ENCODE results near the gene EXT2. TPM values are rescaled to one million over a fixed set of nuclear protein-coding genes. Genes with fewer than 3 reads are reported as not detected.

EXT2 gene
- total and polyA plus RNA-seq, 4 donors = 54.8 to 96.2 (median 74.3) TPM

- no peaks in the 10 kb centered on the region for H3K36me3 ChIP-seq (ENCODE audit: control insufficient read depth, insufficient read depth, low read length)
- no peaks in the 10 kb centered on the region for H3K27me3 ChIP-seq (ENCODE audit: control insufficient read depth, insufficient read depth, low read length)
- H3K9me3 ChIP-seq (ENCODE audit: control insufficient read depth, insufficient read depth, low read length) = peaks cover 3% of the 10 kb centered on the region
- H3K27ac ChIP-seq (ENCODE audit: low read depth, low read length) = no peak overlapping the region
- H3K4me1 ChIP-seq (ENCODE audit: control insufficient read depth, insufficient read depth, low read length) = no peaks in the 10 kb centered on the region
- no CpG with 5 or more reads among the region's 2 CpGs for WGBS (ENCODE audit: insufficient coverage)
- no peak for DNase-seq (ENCODE audit: low read depth in 4 of 6, low spot score in 6 of 6)
- H3K4me3 ChIP-seq (ENCODE audit: low read depth, low read length) = no peak overlapping the region
Observed at GRCh38 chr11:44252999-44253602, 157.6 kb downstream of the EXT2 start.

- H3K9me3 ChIP-seq (ENCODE audit: control insufficient read depth, insufficient read depth, low read length) = peaks cover 3% of the 10 kb centered on the region
- H3K27me3 ChIP-seq (ENCODE audit: control insufficient read depth, insufficient read depth, low read length) = no peaks in the 10 kb centered on the region
- DNase-seq (ENCODE audit: low read depth in 4 of 6, low spot score in 6 of 6) = no peak
- 93% methylated on average over 5 of the region's 6 CpGs for WGBS (ENCODE audit: insufficient coverage)
- H3K27ac ChIP-seq (ENCODE audit: low read depth, low read length) = no peak overlapping the region
- H3K36me3 ChIP-seq (ENCODE audit: control insufficient read depth, insufficient read depth, low read length) = no peaks in the 10 kb centered on the region
- H3K4me1 ChIP-seq (ENCODE audit: control insufficient read depth, insufficient read depth, low read length) = no peaks in the 10 kb centered on the region
- no peak overlapping the region for H3K4me3 ChIP-seq (ENCODE audit: low read depth, low read length)
Observed at GRCh38 chr11:44255406-44256071, 160.1 kb downstream of the EXT2 start.

- 92% methylated on average over 4 of the region's 4 CpGs for WGBS (ENCODE audit: insufficient coverage)
- Histone ChIP-seq H3K9me3 (ENCODE audit: control insufficient read depth, insufficient read depth, low read length) (peaks cover 3% of the 10 kb centered on the region), H3K27ac (ENCODE audit: low read depth, low read length) (no peak overlapping the region), H3K4me1 (ENCODE audit: control insufficient read depth, insufficient read depth, low read length) (no peaks in the 10 kb centered on the region), H3K36me3 (ENCODE audit: control insufficient read depth, insufficient read depth, low read length) (no peaks in the 10 kb centered on the region), H3K27me3 (ENCODE audit: control insufficient read depth, insufficient read depth, low read length) (no peaks in the 10 kb centered on the region), H3K4me3 (ENCODE audit: low read depth, low read length) (no peak overlapping the region)
- DNase-seq (ENCODE audit: low read depth in 4 of 6, low spot score in 6 of 6) = no peak
Observed at GRCh38 chr11:44256673-44257291, 161.3 kb downstream of the EXT2 start.

DNA sequence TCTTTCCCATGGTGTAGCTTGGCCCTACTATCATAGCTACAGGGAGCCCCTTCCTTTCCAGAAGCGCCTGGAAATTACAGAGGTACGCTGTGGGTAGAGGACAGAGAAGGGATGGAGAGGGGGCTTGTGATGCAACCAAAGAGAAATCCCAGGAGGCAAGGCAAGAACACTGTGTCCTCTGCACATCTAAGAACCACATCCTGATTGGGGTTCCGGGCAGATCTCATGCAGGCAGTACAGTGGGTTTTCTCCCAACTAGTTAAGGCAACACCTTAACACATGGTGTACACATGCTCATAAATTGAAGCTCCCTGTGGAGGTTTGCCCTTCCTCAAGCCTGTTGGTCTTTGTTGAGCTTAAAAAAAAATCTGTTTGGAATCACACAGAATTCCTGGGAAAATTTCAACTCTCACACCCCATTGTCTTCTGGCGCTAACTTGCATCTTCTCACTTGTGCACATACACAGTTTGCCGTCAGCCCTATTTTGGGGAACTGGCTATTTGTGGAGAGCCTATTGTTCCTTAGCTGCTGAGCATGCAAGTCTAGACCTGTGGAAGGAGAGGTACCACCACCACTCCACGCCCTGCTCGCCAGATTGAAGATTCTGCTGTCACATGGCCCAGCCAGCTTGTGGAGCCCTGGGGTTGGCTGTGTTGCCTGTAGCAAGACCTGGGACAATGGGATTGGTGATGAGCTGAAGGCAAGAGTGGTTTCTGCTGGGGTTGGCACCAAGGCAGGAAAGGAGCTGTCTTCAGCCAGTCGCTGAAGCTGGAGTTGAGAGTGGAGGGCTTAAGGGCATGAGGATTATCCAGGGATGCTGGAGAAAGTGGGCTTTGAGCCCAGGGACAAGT lies 162.1 kb downstream of the EXT2 start:
- Histone ChIP-seq H3K27me3 (ENCODE audit: control insufficient read depth, insufficient read depth, low read length) (no peaks in the 10 kb centered on the region), H3K4me3 (ENCODE audit: low read depth, low read length) (no peak overlapping the region), H3K27ac (ENCODE audit: low read depth, low read length) (no peak overlapping the region), H3K36me3 (ENCODE audit: control insufficient read depth, insufficient read depth, low read length) (no peaks in the 10 kb centered on the region), H3K4me1 (ENCODE audit: control insufficient read depth, insufficient read depth, low read length) (no peaks in the 10 kb centered on the region), H3K9me3 (ENCODE audit: control insufficient read depth, insufficient read depth, low read length) (no peaks in the 10 kb centered on the region)
- WGBS (ENCODE audit: insufficient coverage) = 86% methylated on average over 3 of the region's 8 CpGs
- no peak for DNase-seq (ENCODE audit: low read depth in 4 of 6, low spot score in 6 of 6)

DNA sequence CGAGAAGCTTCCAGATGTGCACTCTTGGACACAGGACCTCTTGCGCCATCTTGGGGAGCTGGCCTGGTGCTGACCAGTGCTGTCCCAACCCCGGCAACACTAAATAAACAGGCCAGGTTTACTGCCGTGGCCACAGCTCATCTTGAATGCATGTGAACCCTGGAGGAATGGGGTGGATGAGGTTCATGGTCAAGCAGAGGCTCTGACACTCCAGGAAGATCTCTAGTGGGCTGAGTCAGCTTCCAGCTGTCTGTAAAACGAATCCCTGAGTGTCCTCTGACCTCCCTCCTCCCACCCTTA lies 162.7 kb downstream of the EXT2 start:
- Histone ChIP-seq H3K9me3 (ENCODE audit: control insufficient read depth, insufficient read depth, low read length) (no peaks in the 10 kb centered on the region), H3K4me3 (ENCODE audit: low read depth, low read length) (no peak overlapping the region), H3K4me1 (ENCODE audit: control insufficient read depth, insufficient read depth, low read length) (no peaks in the 10 kb centered on the region), H3K27me3 (ENCODE audit: control insufficient read depth, insufficient read depth, low read length) (no peaks in the 10 kb centered on the region), H3K27ac (ENCODE audit: low read depth, low read length) (no peak overlapping the region), H3K36me3 (ENCODE audit: control insufficient read depth, insufficient read depth, low read length) (no peaks in the 10 kb centered on the region)
- DNase-seq (ENCODE audit: low read depth in 4 of 6, low spot score in 6 of 6) = no peak
- WGBS (ENCODE audit: insufficient coverage) = 86% methylated on average over 5 of the region's 5 CpGs

DNA sequence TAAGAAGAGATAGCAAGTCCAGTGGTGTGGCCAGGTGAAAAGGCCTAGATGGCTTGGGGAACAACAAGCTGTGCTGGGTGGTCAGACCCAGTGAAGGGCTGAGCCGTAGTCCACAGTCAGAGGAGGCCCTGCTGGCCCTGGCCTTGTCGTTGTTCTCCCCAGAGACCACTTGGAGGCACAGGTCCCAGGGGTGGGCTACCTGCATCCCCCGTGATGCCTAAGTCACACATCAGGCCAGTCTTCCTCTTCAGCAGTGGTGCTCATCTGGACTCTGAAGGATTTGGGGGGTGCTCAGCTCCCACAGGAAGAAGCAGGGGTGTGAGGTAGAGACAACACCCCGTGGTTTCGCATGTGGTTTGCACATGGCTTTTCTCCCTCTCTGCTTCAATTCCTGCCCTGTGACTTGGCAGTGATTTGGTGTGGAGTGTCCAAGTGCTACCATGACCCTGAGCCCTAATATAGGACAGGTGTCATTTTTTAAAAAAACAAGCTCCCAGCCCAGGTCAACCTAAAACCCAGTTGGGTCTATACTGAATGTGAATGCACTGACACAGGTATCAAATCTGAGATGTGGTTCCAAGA lies 163.5 kb downstream of the EXT2 start:
- Histone ChIP-seq H3K27me3 (ENCODE audit: control insufficient read depth, insufficient read depth, low read length) (no peaks in the 10 kb centered on the region), H3K36me3 (ENCODE audit: control insufficient read depth, insufficient read depth, low read length) (no peaks in the 10 kb centered on the region), H3K9me3 (ENCODE audit: control insufficient read depth, insufficient read depth, low read length) (no peaks in the 10 kb centered on the region), H3K27ac (ENCODE audit: low read depth, low read length) (no peak overlapping the region), H3K4me1 (ENCODE audit: control insufficient read depth, insufficient read depth, low read length) (no peaks in the 10 kb centered on the region), H3K4me3 (ENCODE audit: low read depth, low read length) (no peak overlapping the region)
- WGBS (ENCODE audit: insufficient coverage) = 82% methylated on average over 3 of the region's 5 CpGs
- DNase-seq (ENCODE audit: low read depth in 4 of 6, low spot score in 6 of 6) = no peak

- 64% methylated on average over 4 of the region's 4 CpGs for WGBS (ENCODE audit: insufficient coverage)
- Histone ChIP-seq H3K9me3 (ENCODE audit: control insufficient read depth, insufficient read depth, low read length) (no peaks in the 10 kb centered on the region), H3K4me1 (ENCODE audit: control insufficient read depth, insufficient read depth, low read length) (no peaks in the 10 kb centered on the region), H3K4me3 (ENCODE audit: low read depth, low read length) (no peak overlapping the region), H3K27ac (ENCODE audit: low read depth, low read length) (no peak overlapping the region), H3K36me3 (ENCODE audit: control insufficient read depth, insufficient read depth, low read length) (no peaks in the 10 kb centered on the region), H3K27me3 (ENCODE audit: control insufficient read depth, insufficient read depth, low read length) (no peaks in the 10 kb centered on the region)
- no peak for DNase-seq (ENCODE audit: low read depth in 4 of 6, low spot score in 6 of 6)
Observed at GRCh38 chr11:44260081-44260480, 164.6 kb downstream of the EXT2 start.

DNA sequence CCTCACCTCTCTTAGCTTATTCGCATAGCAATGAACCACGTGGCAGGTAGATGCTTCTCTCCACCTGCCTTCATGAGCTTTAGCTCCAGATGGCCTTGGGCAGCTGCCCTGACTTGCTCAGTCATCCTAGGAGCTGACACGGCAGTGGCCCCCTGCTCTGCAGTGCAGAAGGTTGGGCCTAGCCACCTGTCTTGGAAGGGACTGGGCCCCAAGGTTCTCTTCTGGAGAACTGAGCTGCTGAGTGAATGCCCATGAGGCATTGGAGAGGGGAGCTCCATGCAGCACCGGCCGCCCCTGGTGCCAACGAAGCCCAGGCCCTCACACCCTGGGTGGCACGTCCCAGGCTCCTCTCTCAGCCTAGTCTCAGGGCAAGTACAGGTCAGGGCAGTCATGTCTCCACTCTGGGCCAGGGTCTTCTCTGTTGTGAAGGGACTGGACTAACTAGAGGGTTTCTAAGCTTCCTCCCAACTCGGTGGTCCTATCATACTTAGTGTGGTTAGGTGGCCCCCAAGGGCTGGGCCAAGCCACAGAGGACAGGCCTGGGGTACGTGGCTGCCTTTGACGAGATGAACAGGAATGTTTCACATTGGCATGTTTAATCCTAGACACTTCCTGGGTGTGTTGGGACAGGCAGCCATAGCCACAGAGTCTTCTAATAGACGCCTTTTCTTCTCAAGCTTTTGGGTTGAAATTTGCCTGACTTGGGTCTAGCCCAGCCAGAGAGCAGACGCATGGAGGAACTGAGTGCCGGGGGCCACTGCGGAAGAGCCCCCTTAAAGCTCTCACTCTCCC lies 166.5 kb downstream of the EXT2 start:
- no peak for DNase-seq (ENCODE audit: low read depth in 4 of 6, low spot score in 6 of 6)
- no peaks in the 10 kb centered on the region for H3K36me3 ChIP-seq (ENCODE audit: control insufficient read depth, insufficient read depth, low read length)
- no peaks in the 10 kb centered on the region for H3K27me3 ChIP-seq (ENCODE audit: control insufficient read depth, insufficient read depth, low read length)
- H3K9me3 ChIP-seq (ENCODE audit: control insufficient read depth, insufficient read depth, low read length) = no peaks in the 10 kb centered on the region
- H3K27ac ChIP-seq (ENCODE audit: low read depth, low read length) = no peak overlapping the region
- no peaks in the 10 kb centered on the region for H3K4me1 ChIP-seq (ENCODE audit: control insufficient read depth, insufficient read depth, low read length)
- WGBS (ENCODE audit: insufficient coverage) = 91% methylated on average over 12 of the region's 14 CpGs
- H3K4me3 ChIP-seq (ENCODE audit: low read depth, low read length) = no peak overlapping the region

All from spinal cord (tissue), 10 donors.